H9 (cell line): ENCODE measurements around the gene ST8SIA6. TPM values are rescaled to one million over a fixed set of nuclear protein-coding genes. Genes with fewer than 3 reads are reported as not detected.

Source experiments
- DNase-seq: peaks from one replicate; pipeline ENCODE4 v3.0.0-alpha.2; 2017
- H2AFZ ChIP-seq: one replicate; pipeline ENCODE4 v1.6.1; 2013; ENCODE audit warnings: mild to moderate bottlenecking, low read length, control low read depth, moderate library complexity
- H2AK5ac ChIP-seq: 2 replicates; pipeline ENCODE4 v1.6.1; 2013; ENCODE audit warnings: low read length, control low read depth, mixed read lengths; ENCODE audit not compliant: insufficient read length
- H2BK120ac ChIP-seq: one replicate; pipeline ENCODE4 v1.6.1; 2013; ENCODE audit warnings: low read depth, mild to moderate bottlenecking, low read length, control low read depth, inconsistent platforms; ENCODE audit not compliant: poor library complexity, severe bottlenecking
- H2BK12ac ChIP-seq: 2 replicates; pipeline ENCODE4 v1.6.1; 2013; ENCODE audit warnings: low read length, control low read depth, mixed read lengths, low read depth; ENCODE audit not compliant: insufficient read length
- H2BK15ac ChIP-seq: 2 replicates; pipeline ENCODE4 v1.6.1; 2013; ENCODE audit warnings: low read depth, low read length, control low read depth
- H2BK20ac ChIP-seq: one replicate; pipeline ENCODE4 v1.6.1; 2013; ENCODE audit warnings: low read depth, mild to moderate bottlenecking, low read length, control low read depth, inconsistent platforms; ENCODE audit not compliant: poor library complexity, severe bottlenecking
- H2BK5ac ChIP-seq: 2 replicates; pipeline ENCODE4 v1.6.1; 2013; ENCODE audit warnings: low read length, control low read depth, mixed read lengths; ENCODE audit not compliant: insufficient read length
- H3K14ac ChIP-seq: 2 replicates; pipeline ENCODE4 v1.6.1; 2013; ENCODE audit warnings: low read length, control low read depth; ENCODE audit not compliant: insufficient read depth
- H3K18ac ChIP-seq: 2 replicates; pipeline ENCODE4 v1.6.1; 2013; ENCODE audit warnings: low read depth, mild to moderate bottlenecking, mixed read lengths, low read length, control low read depth; ENCODE audit not compliant: insufficient read length
- H3K23ac ChIP-seq: 2 replicates; pipeline ENCODE4 v1.6.1; 2013; ENCODE audit warnings: low read length, control low read depth, mixed read lengths, low read depth; ENCODE audit not compliant: insufficient read length
- H3K23me2 ChIP-seq: 2 replicates; pipeline ENCODE4 v1.6.1; 2013; ENCODE audit warnings: low read depth, mild to moderate bottlenecking, mixed read lengths, low read length, control low read depth; ENCODE audit not compliant: insufficient read length, poor library complexity, severe bottlenecking
- H3K27ac ChIP-seq: 2 replicates; pipeline ENCODE4 v1.5.1; 2013; ENCODE audit warnings: low read length, control low read depth, mixed read lengths, low read depth; ENCODE audit not compliant: insufficient read length
- H3K27me3 ChIP-seq: 2 replicates; pipeline ENCODE4 v1.6.1; 2013; ENCODE audit warnings: low read length, control low read depth, inconsistent platforms; ENCODE audit not compliant: insufficient read depth
- H3K4ac ChIP-seq: 2 replicates; pipeline ENCODE4 v1.6.1; 2013; ENCODE audit warnings: low read depth, mild to moderate bottlenecking, control low read depth, inconsistent platforms, low read length, moderate library complexity
- H3K4me1 ChIP-seq: 2 replicates; pipeline ENCODE4 v1.6.1; 2013; ENCODE audit warnings: low read length, control low read depth, inconsistent platforms; ENCODE audit not compliant: insufficient read depth
- H3K4me2 ChIP-seq: 2 replicates; pipeline ENCODE4 v1.6.1; 2013; ENCODE audit warnings: low read length, control low read depth, mixed read lengths; ENCODE audit not compliant: insufficient read length, insufficient read depth
- H3K56ac ChIP-seq: 2 replicates; pipeline ENCODE4 v1.6.1; 2013; ENCODE audit warnings: low read depth, mild to moderate bottlenecking, mixed read lengths, low read length, control low read depth; ENCODE audit not compliant: insufficient read length
- H3K79me1 ChIP-seq: 2 replicates; pipeline ENCODE4 v1.6.1; 2013; ENCODE audit warnings: low read depth, mild to moderate bottlenecking, moderate library complexity, low read length, control low read depth, inconsistent platforms; ENCODE audit not compliant: insufficient read depth, poor library complexity, severe bottlenecking
- H3K79me2 ChIP-seq: 2 replicates; pipeline ENCODE4 v1.6.1; 2013; ENCODE audit warnings: low read length, control low read depth, inconsistent platforms; ENCODE audit not compliant: insufficient read depth
- H3K9ac ChIP-seq: 2 replicates; pipeline ENCODE4 v1.6.1; 2013; ENCODE audit warnings: low read length, control low read depth, mixed read lengths; ENCODE audit not compliant: insufficient read length; ENCODE audit errors: extremely low read depth
- H3K9me3 ChIP-seq: one replicate; pipeline ENCODE4 v1.6.1; 2013; ENCODE audit warnings: low read depth, low read length, inconsistent platforms; ENCODE audit not compliant: control insufficient read depth
- H3T11ph ChIP-seq: one replicate; pipeline ENCODE4 v1.6.1; 2013; ENCODE audit warnings: mild to moderate bottlenecking, low read length, control low read depth, inconsistent platforms
- H4K20me1 ChIP-seq: one replicate; pipeline ENCODE4 v1.6.1; 2013; ENCODE audit not compliant: control insufficient read depth, insufficient read length, insufficient read depth
- H4K5ac ChIP-seq: 2 replicates; pipeline ENCODE4 v1.6.1; 2013; ENCODE audit warnings: low read depth, mild to moderate bottlenecking, mixed read lengths, low read length, control low read depth; ENCODE audit not compliant: insufficient read length
- H4K8ac ChIP-seq: replicated peaks from 2 replicates; pipeline ENCODE4 v1.6.1; 2013; ENCODE audit warnings: low read length, control low read depth, mixed read lengths, low read depth; ENCODE audit not compliant: insufficient read length
- H4K91ac ChIP-seq: 2 replicates; pipeline ENCODE4 v1.6.1; 2013; ENCODE audit warnings: low read depth, mild to moderate bottlenecking, moderate library complexity, mixed read lengths, low read length, control low read depth; ENCODE audit not compliant: insufficient read length
- H3K27ac Mint-ChIP-seq, 3 experiments: 2 replicates in 2 of 3; 3 replicates in 1 of 3; pipeline ENCODE4 v1.8.0; 2020 to 2021; ENCODE audit warnings: mixed read lengths in 3 of 3, mild to moderate bottlenecking in 1 of 3, moderate library complexity in 1 of 3
- H3K27me3 Mint-ChIP-seq: 2 replicates; pipeline ENCODE4 v1.8.0; 2021; ENCODE audit warnings: low read depth, mild to moderate bottlenecking, moderate library complexity, mixed read lengths
- H3K36me3 Mint-ChIP-seq, 3 experiments: 2 replicates in 2 of 3; 3 replicates in 1 of 3; pipeline ENCODE4 v1.8.0; 2020 to 2021; ENCODE audit warnings: low read depth in 3 of 3, mixed read lengths in 3 of 3; ENCODE audit not compliant: insufficient read depth in 1 of 3
- H3K4me1 Mint-ChIP-seq, 2 experiments: 2 replicates each; pipeline ENCODE4 v1.8.0; 2020; ENCODE audit warnings: mixed read lengths in 2 of 2
- H3K4me3 Mint-ChIP-seq, 2 experiments: 2 replicates in 1 of 2; 3 replicates in 1 of 2; pipeline ENCODE4 v1.8.0; 2020 to 2021; ENCODE audit warnings: mild to moderate bottlenecking in 2 of 2, mixed read lengths in 2 of 2, moderate library complexity in 1 of 2
- H3K9me3 Mint-ChIP-seq, 2 experiments: 2 replicates in 1 of 2; 3 replicates in 1 of 2; pipeline ENCODE4 v1.8.0; 2020; ENCODE audit warnings: mild to moderate bottlenecking in 2 of 2, mixed read lengths in 2 of 2, moderate library complexity in 1 of 2
- WGBS: extraction: QIAGEN DNeasy Blood & Tissue Kit; methylation state at CpG from one replicate; pipeline ENCODE4 v1.1.7; 2013; ENCODE audit warnings: missing lambda C conversion rate, low lambda C conversion rate, mixed read lengths; ENCODE audit not compliant: insufficient read length; ENCODE audit errors: extremely low coverage; 5-methylcytosine and 5-hydroxymethylcytosine counted together
- total RNA-seq: library from RNA; stranded (reverse); gene quantifications from 2 replicates; pipeline ENCODE4 v1.2.1, GENCODE V29; 2021
- TF ChIP-seq, protein P1 (sequence below): fragments of 200-600 bp; sonication (generic); conservative IDR thresholded peaks from 3 replicates; pipeline ENCODE4 v1.8.0; 2021; ENCODE audit warnings: antibody characterized with exemption, mild to moderate bottlenecking

ST8SIA6 gene
- total RNA-seq, 1 experiment from 2014 or later = 0.37 TPM

DNA sequence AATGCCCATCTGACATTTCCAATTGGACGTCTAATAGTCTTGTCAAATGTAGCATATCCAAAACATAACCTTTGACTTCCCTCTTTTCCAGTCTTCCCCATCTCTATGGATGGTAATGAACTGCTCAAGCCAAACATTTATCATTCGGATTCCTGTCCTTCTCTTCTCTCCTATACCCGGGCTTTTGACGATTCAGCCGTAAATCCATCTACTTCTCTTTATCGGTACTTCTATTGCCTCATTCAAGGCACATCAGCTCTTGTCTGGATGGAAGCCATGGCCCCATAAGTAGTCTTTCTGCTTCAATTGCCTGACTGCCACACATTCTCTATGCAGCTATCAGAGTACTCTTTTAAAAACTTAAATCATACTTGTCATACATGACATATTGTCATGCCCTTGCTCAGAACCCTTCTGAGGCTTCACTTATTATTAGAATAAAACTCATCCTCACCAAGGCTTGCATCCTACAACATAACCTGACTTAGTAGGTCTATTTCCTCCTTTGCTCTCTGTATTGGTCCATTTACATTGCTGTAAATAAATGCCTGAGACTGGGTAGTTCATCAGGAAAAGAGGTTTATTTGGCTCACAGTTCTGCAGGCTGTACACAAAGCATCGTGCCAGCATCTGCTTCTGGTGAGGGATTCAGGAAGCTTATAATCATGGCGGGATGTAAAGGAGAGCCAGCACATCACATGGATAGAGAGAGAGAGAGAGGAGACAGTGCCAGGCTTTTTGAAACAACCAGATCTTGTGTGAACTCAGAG, 37.8 kb downstream of the ST8SIA6 start:
- Histone ChIP-seq H3K79me1 (no peaks in the 10 kb centered on the region), H3K27me3 (no peaks in the 10 kb centered on the region), H3K79me2 (no peaks in the 10 kb centered on the region), H3T11ph (no peak overlapping the region), H3K9me3 (no peaks in the 10 kb centered on the region), H4K91ac (no peak overlapping the region), H3K4ac (no peak overlapping the region), H2BK5ac (no peak overlapping the region), H2BK12ac (no peak overlapping the region), H3K56ac (no peak overlapping the region), H3K18ac (no peak overlapping the region), H4K5ac (no peak overlapping the region), H2BK15ac (no peak overlapping the region), H2AK5ac (no peak overlapping the region), H3K23me2 (no peaks in the 10 kb centered on the region), H2BK120ac (no peak overlapping the region), H3K14ac (no peak overlapping the region), H2BK20ac (no peak overlapping the region), H2AFZ (no peak overlapping the region), H4K8ac (no peak overlapping the region), H3K4me1 (no peaks in the 10 kb centered on the region), H3K23ac (no peak overlapping the region), H3K9ac (no peak overlapping the region), H3K4me2 (no peak overlapping the region), H4K20me1 (no peaks in the 10 kb centered on the region), H3K27ac (no peak overlapping the region)
- H3K4me1 Mint-ChIP-seq = peaks cover 14 to 19% of the 10 kb centered on the region in 2 experiments
- DNase-seq = no peak
- TF ChIP-seq, protein P1, sequence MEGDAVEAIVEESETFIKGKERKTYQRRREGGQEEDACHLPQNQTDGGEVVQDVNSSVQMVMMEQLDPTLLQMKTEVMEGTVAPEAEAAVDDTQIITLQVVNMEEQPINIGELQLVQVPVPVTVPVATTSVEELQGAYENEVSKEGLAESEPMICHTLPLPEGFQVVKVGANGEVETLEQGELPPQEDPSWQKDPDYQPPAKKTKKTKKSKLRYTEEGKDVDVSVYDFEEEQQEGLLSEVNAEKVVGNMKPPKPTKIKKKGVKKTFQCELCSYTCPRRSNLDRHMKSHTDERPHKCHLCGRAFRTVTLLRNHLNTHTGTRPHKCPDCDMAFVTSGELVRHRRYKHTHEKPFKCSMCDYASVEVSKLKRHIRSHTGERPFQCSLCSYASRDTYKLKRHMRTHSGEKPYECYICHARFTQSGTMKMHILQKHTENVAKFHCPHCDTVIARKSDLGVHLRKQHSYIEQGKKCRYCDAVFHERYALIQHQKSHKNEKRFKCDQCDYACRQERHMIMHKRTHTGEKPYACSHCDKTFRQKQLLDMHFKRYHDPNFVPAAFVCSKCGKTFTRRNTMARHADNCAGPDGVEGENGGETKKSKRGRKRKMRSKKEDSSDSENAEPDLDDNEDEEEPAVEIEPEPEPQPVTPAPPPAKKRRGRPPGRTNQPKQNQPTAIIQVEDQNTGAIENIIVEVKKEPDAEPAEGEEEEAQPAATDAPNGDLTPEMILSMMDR = no peak
- WGBS = no CpG with 5 or more reads among the region's 8 CpGs
- H3K27ac Mint-ChIP-seq = no peak overlapping the region
- H3K27me3 Mint-ChIP-seq = no peaks in the 10 kb centered on the region
- H3K36me3 Mint-ChIP-seq = no peaks in the 10 kb centered on the region
- no peaks in the 10 kb centered on the region; a peak in 1 of 5 replicates for H3K9me3 Mint-ChIP-seq
- H3K4me3 Mint-ChIP-seq = no peak overlapping the region
